CD14-positive monocyte (primary cell): ENCODE results near the gene PDZRN3. TPM values are rescaled to one million over a fixed set of nuclear protein-coding genes. Genes with fewer than 3 reads are reported as not detected.

Source experiments
- DNase-seq, 3 donors: peaks; one replicate each; pipeline ENCODE4 v3.0.0-alpha.2; 2011 to 2022
- H2AFZ ChIP-seq: 2 replicates; pipeline ENCODE4 v1.6.0; 2012; ENCODE audit warnings: mild to moderate bottlenecking, low read depth, low read length, inconsistent platforms; ENCODE audit not compliant: insufficient read depth, poor library complexity, severe bottlenecking
- H3K27ac ChIP-seq, 2 donors: 1 replicate in 1 of 2; 2 replicates in 1 of 2; pipeline ENCODE4 v1.5.1; 2012 to 2013; ENCODE audit warnings: low read length in 2 of 2, control low read depth in 1 of 2, inconsistent platforms in 1 of 2, low read depth in 1 of 2, mild to moderate bottlenecking in 1 of 2
- H3K27me3 ChIP-seq, 2 donors: one replicate each; pipeline versions ENCODE4 v1.6.0 to v1.6.1; 2011 to 2013; ENCODE audit warnings: low read length in 2 of 2; ENCODE audit not compliant: control insufficient read depth in 2 of 2, insufficient read depth in 2 of 2
- H3K36me3 ChIP-seq, 2 donors: replicated peaks in 1 of 2; 1 replicate in 1 of 2; 2 replicates in 1 of 2; pipeline versions ENCODE4 v1.5.1 to v1.6.1; 2012 to 2013; ENCODE audit warnings: low read length in 2 of 2, control low read depth in 1 of 2, inconsistent platforms in 1 of 2, mild to moderate bottlenecking in 1 of 2; ENCODE audit not compliant: insufficient read depth in 2 of 2, control insufficient read depth in 1 of 2
- H3K4me1 ChIP-seq, 2 donors: 1 replicate in 1 of 2; 2 replicates in 1 of 2; pipeline versions ENCODE4 v1.5.1 to v1.6.1; 2012 to 2013; ENCODE audit warnings: low read length in 2 of 2, control low read depth in 1 of 2, inconsistent platforms in 1 of 2, mild to moderate bottlenecking in 1 of 2, moderate library complexity in 1 of 2; ENCODE audit not compliant: insufficient read depth in 2 of 2, control insufficient read depth in 1 of 2
- H3K4me2 ChIP-seq: replicated peaks from 2 replicates; pipeline ENCODE3; 2012; ENCODE audit warnings: low read length, moderate library complexity, mild to moderate bottlenecking; ENCODE audit not compliant: poor library complexity, severe bottlenecking; ENCODE audit errors: extremely low read depth
- H3K4me3 ChIP-seq, 3 experiments: fragments of 200-600 bp in 1 of 3; sonication (generic) in 1 of 3; replicated peaks in 1 of 3; 1 replicate in 2 of 3; 2 replicates in 1 of 3; pipeline ENCODE4 v1.5.1; 2011 to 2013; ENCODE audit warnings: low read length in 3 of 3, mild to moderate bottlenecking in 3 of 3, control low read depth in 2 of 3, low read depth in 2 of 3, inconsistent platforms in 1 of 3, moderate library complexity in 1 of 3
- H3K79me2 ChIP-seq: 2 replicates; pipeline ENCODE4 v1.6.0; 2012; ENCODE audit warnings: mild to moderate bottlenecking, control low read depth, inconsistent platforms, low read length, moderate library complexity; ENCODE audit not compliant: insufficient read depth
- H3K9ac ChIP-seq: 2 replicates; pipeline ENCODE4 v1.6.0; 2017; ENCODE audit warnings: low read length, mild to moderate bottlenecking; ENCODE audit not compliant: insufficient read depth, poor library complexity, severe bottlenecking
- H3K9me3 ChIP-seq, 2 donors: replicated peaks in 1 of 2; 1 replicate in 1 of 2; 2 replicates in 1 of 2; pipeline versions ENCODE4 v1.5.1 to v1.6.1; 2012 to 2013; ENCODE audit warnings: low read length in 2 of 2, control low read depth in 1 of 2; ENCODE audit not compliant: control insufficient read depth in 1 of 2, insufficient read depth in 1 of 2
- H4K20me1 ChIP-seq: 2 replicates; pipeline ENCODE4 v1.6.0; 2012; ENCODE audit warnings: mild to moderate bottlenecking, low read length, control low read depth, moderate library complexity; ENCODE audit not compliant: insufficient read depth
- H3K27ac Mint-ChIP-seq, 7 donors: one replicate each; pipeline ENCODE4 v1.8.0; 2020; ENCODE audit warnings: mild to moderate bottlenecking in 7 of 7, mixed read lengths in 7 of 7, moderate library complexity in 6 of 7, inconsistent platforms in 2 of 7
- H3K27me3 Mint-ChIP-seq, 3 donors: one replicate each; pipeline ENCODE4 v1.8.0; 2021 to 2022; ENCODE audit warnings: low read depth in 3 of 3, mild to moderate bottlenecking in 3 of 3, mixed read lengths in 3 of 3, moderate library complexity in 3 of 3, inconsistent platforms in 1 of 3
- H3K36me3 Mint-ChIP-seq, 2 donors: one replicate each; pipeline ENCODE4 v1.8.0; 2020; ENCODE audit warnings: mixed read lengths in 2 of 2, inconsistent platforms in 1 of 2, mild to moderate bottlenecking in 1 of 2
- H3K4me1 Mint-ChIP-seq: one replicate; pipeline ENCODE4 v1.8.0; 2020; ENCODE audit warnings: mild to moderate bottlenecking, mixed read lengths
- H3K4me3 Mint-ChIP-seq, 2 donors: one replicate each; pipeline ENCODE4 v1.8.0; 2020; ENCODE audit warnings: mild to moderate bottlenecking in 2 of 2, mixed read lengths in 2 of 2, moderate library complexity in 1 of 2
- H3K9me3 Mint-ChIP-seq, 7 donors: one replicate each; pipeline ENCODE4 v1.8.0; 2020 to 2022; ENCODE audit warnings: mixed read lengths in 7 of 7, mild to moderate bottlenecking in 6 of 7, moderate library complexity in 6 of 7, inconsistent platforms in 2 of 7
- CTCF ChIP-seq: fragments of 200-600 bp; IDR thresholded peaks from one replicate; pipeline ENCODE4 v1.8.0; 2022; ENCODE audit warnings: antibody characterized with exemption, mild to moderate bottlenecking
- WGBS: methylation state at CpG from one replicate; pipeline ENCODE4 v1.1.5; 2013; ENCODE audit warnings: missing lambda C conversion rate; ENCODE audit not compliant: insufficient coverage; 5-methylcytosine and 5-hydroxymethylcytosine counted together
- intact Hi-C, 2 donors: fragments of 100-400 bp; cut with micrococcal nuclease; formaldehyde crosslinking; loops; one replicate each; pipeline versions ENCODE4 v1.15.0 to v1.15.1; 2023
- polyA plus RNA-seq, 3 donors: library from polyadenylated mRNA; depleted of rRNA in 1 of 3; unstranded in 2 of 3; stranded (reverse) in 1 of 3; fragments of 300-500 nt in 2 of 3; fragments of >200 nt in 1 of 3; fragmentation: Illumina TruSeq in 2 of 3; gene quantifications; 1 replicate in 2 of 3; 2 replicates in 1 of 3; pipeline ENCODE4 v1.2.3, GENCODE V29; 2012 to 2021

PDZRN3 gene
- polyA plus RNA-seq, 3 donors = not detected

DNA sequence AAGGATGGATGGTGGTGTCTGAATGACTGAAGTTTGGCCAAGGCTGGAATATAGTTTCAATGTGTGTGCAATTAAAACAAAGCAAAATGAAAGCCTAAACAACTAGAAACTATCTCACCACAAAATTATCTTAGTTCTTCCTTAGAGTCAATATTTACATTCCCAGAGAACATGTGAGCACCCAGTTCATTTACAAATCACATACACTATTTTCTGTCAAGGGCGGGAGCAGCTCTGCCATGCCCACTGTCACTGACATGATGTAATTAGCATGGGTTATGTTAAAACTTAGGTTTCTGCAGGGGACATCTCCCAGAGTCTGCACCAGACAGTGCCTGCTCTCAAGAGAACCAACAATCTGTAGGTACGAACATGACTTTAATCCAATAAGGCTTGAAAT, 65.0 kb downstream of the PDZRN3 start:
- no peaks in the 10 kb centered on the region for H3K36me3 ChIP-seq
- Mint-ChIP-seq H3K27ac (peak overlapping the region in 1 of 7 donors; percentile 55), H3K36me3 (no peaks in the 10 kb centered on the region), H3K9me3 (no peaks in the 10 kb centered on the region), H3K4me3 (no peak overlapping the region), H3K27me3 (peaks cover 0 to 3% (median 1%) of the 10 kb centered on the region in 3 donors), H3K4me1 (no peaks in the 10 kb centered on the region)
- no peak overlapping the region for H2AFZ ChIP-seq
- H3K27me3 ChIP-seq = no peaks in the 10 kb centered on the region
- no peak for TF ChIP-seq CTCF
- DNase-seq = no peak
- no peak overlapping the region for H3K27ac ChIP-seq
- 100% methylated on average over 1 of the region's 2 CpGs for WGBS
- no peaks in the 10 kb centered on the region for H3K4me1 ChIP-seq
- intact Hi-C loops = no loop called here
- H3K4me3 ChIP-seq = no peak overlapping the region
- no peaks in the 10 kb centered on the region for H4K20me1 ChIP-seq
- no peak overlapping the region for H3K9ac ChIP-seq
- no peak overlapping the region for H3K4me2 ChIP-seq
- no peaks in the 10 kb centered on the region for H3K9me3 ChIP-seq
- no peaks in the 10 kb centered on the region for H3K79me2 ChIP-seq

- no peak overlapping the region for H3K4me2 ChIP-seq
- Mint-ChIP-seq H3K27me3 (peaks cover 0 to 1% (median 0%) of the 10 kb centered on the region in 3 donors), H3K27ac (no peak overlapping the region), H3K4me3 (no peak overlapping the region), H3K36me3 (no peaks in the 10 kb centered on the region), H3K4me1 (no peaks in the 10 kb centered on the region), H3K9me3 (peaks cover 0 to 3% (median 0%) of the 10 kb centered on the region in 7 donors)
- no peak for TF ChIP-seq CTCF
- no peaks in the 10 kb centered on the region for H3K79me2 ChIP-seq
- H3K36me3 ChIP-seq = no peaks in the 10 kb centered on the region
- H3K9me3 ChIP-seq = no peaks in the 10 kb centered on the region
- no peak for DNase-seq
- no peaks in the 10 kb centered on the region for H4K20me1 ChIP-seq
- no peak overlapping the region for H2AFZ ChIP-seq
- H3K27ac ChIP-seq = no peak overlapping the region
- no peak overlapping the region for H3K4me3 ChIP-seq
- WGBS = 100% methylated on average over 3 of the region's 4 CpGs
- no peaks in the 10 kb centered on the region for H3K4me1 ChIP-seq
- intact Hi-C loops = no loop called here
- H3K9ac ChIP-seq = no peak overlapping the region
- H3K27me3 ChIP-seq = no peaks in the 10 kb centered on the region
Measured at GRCh38 chr3:73558727-73559075, 66.0 kb downstream of the PDZRN3 start.
